ENCODE results near the gene PAXX.

Gene PAXX

GRCh38 chr9:137011156-137011555 lies 18.9 kb downstream of the PAXX start:
- H3K4me3 ChIP-seq (replicated peaks; ENCODE audit: low read depth, low read length), result no peak overlapping the region
- no peak for DNase-seq (ENCODE audit: low read depth)
- no peak for TF ChIP-seq CTCF (IDR thresholded peaks at IDR 0.05; ENCODE audit: low read length, missing control alignments)

GRCh38 chr9:137011907-137012675 lies 19.9 kb downstream of the PAXX start:
- DNase-seq (ENCODE audit: low read depth), result no peak
- no peak for TF ChIP-seq CTCF (IDR thresholded peaks at IDR 0.05; ENCODE audit: low read length, missing control alignments)
- H3K4me3 ChIP-seq (replicated peaks; ENCODE audit: low read depth, low read length), result no peak overlapping the region

GRCh38 chr9:137012694-137013570 lies 20.7 kb downstream of the PAXX start:
- no peak for DNase-seq (ENCODE audit: low read depth)
- TF ChIP-seq CTCF (IDR thresholded peaks at IDR 0.05; ENCODE audit: low read length, missing control alignments), result no peak
- no peak overlapping the region for H3K4me3 ChIP-seq (replicated peaks; ENCODE audit: low read depth, low read length)

GRCh38 chr9:137013571-137013940 lies 21.3 kb downstream of the PAXX start:
- TF ChIP-seq CTCF (IDR thresholded peaks at IDR 0.05; ENCODE audit: low read length, missing control alignments), result no peak
- DNase-seq (ENCODE audit: low read depth), result no peak
- no peak overlapping the region for H3K4me3 ChIP-seq (replicated peaks; ENCODE audit: low read depth, low read length)

- DNase-seq (ENCODE audit: low read depth), result no peak
- no peak for TF ChIP-seq CTCF (IDR thresholded peaks at IDR 0.05; ENCODE audit: low read length, missing control alignments)
- H3K4me3 ChIP-seq (replicated peaks; ENCODE audit: low read depth, low read length), result no peak overlapping the region
These were observed 21.9 kb downstream of the PAXX start for GRCh38 chr9:137014166-137014565.

GRCh38 chr9:137014776-137015539 lies 22.7 kb downstream of the PAXX start:
- no peak for TF ChIP-seq CTCF (IDR thresholded peaks at IDR 0.05; ENCODE audit: low read length, missing control alignments)
- no peak for DNase-seq (ENCODE audit: low read depth)
- H3K4me3 ChIP-seq (replicated peaks; ENCODE audit: low read depth, low read length), result no peak overlapping the region
